CD4-positive, alpha-beta memory T cell (primary cell): ENCODE measurements around the gene OPA3. TPM values are rescaled to one million over a fixed set of nuclear protein-coding genes. Genes with fewer than 3 reads are reported as not detected.

ENCODE experiments used
- CTCF ChIA-PET: fragments of 350-600 bp; sonication (Branson Sonifier 250); formaldehyde crosslinking; loops from one replicate; lab custom pipeline; 2021; ENCODE audit warnings: inconsistent platforms; ENCODE audit not compliant: partially characterized antibody; lab: Charles Lee
- POLR2A ChIA-PET: fragments of 350-600 bp; sonication (Branson Sonifier 250); formaldehyde crosslinking; loops from one replicate; lab custom pipeline; 2021; ENCODE audit not compliant: partially characterized antibody; lab: Charles Lee
- DNase-seq, 5 donors: peaks; one replicate each; pipeline versions ENCODE4 v3.0.0 to v3.0.0-alpha.2; 2020 to 2022; ENCODE audit warnings: mixed read lengths in 1 of 5
- H3K27ac ChIP-seq: one replicate; pipeline ENCODE4 v1.7.0; 2013; ENCODE audit warnings: low read depth, low read length
- H3K27me3 ChIP-seq: 2 replicates; pipeline ENCODE4 v1.7.0; 2013; ENCODE audit warnings: mild to moderate bottlenecking, low read length, moderate library complexity; ENCODE audit not compliant: insufficient read depth
- H3K36me3 ChIP-seq: 2 replicates; pipeline ENCODE4 v1.7.0; 2013; ENCODE audit warnings: mild to moderate bottlenecking, low read length, moderate library complexity; ENCODE audit not compliant: insufficient read depth
- H3K4me1 ChIP-seq: 2 replicates; pipeline ENCODE4 v1.7.0; 2013; ENCODE audit warnings: mild to moderate bottlenecking, low read length, moderate library complexity; ENCODE audit not compliant: insufficient read depth
- H3K4me3 ChIP-seq, 2 donors: one replicate each; pipeline ENCODE4 v1.7.0; 2013; ENCODE audit warnings: low read length in 2 of 2, mild to moderate bottlenecking in 1 of 2
- H3K9me3 ChIP-seq, 2 donors: one replicate each; pipeline ENCODE4 v1.7.0; 2013; ENCODE audit warnings: low read length in 2 of 2, control low read depth in 1 of 2; ENCODE audit not compliant: control insufficient read depth in 1 of 2
- H3K27ac Mint-ChIP-seq, 7 donors: one replicate each; pipeline ENCODE4 v1.8.0; 2020 to 2021; ENCODE audit warnings: mixed read lengths in 7 of 7, mild to moderate bottlenecking in 6 of 7, inconsistent platforms in 3 of 7, moderate library complexity in 3 of 7
- H3K27me3 Mint-ChIP-seq, 2 donors: one replicate each; pipeline ENCODE4 v1.8.0; 2020 to 2021; ENCODE audit warnings: mixed read lengths in 2 of 2
- H3K36me3 Mint-ChIP-seq, 2 donors: one replicate each; pipeline ENCODE4 v1.8.0; 2020 to 2021; ENCODE audit warnings: mixed read lengths in 2 of 2, inconsistent platforms in 1 of 2, mild to moderate bottlenecking in 1 of 2
- H3K4me1 Mint-ChIP-seq, 4 donors: one replicate each; pipeline ENCODE4 v1.8.0; 2020 to 2021; ENCODE audit warnings: mixed read lengths in 4 of 4, mild to moderate bottlenecking in 1 of 4
- H3K4me3 Mint-ChIP-seq, 8 donors: one replicate each; pipeline ENCODE4 v1.8.0; 2020 to 2021; ENCODE audit warnings: mixed read lengths in 8 of 8, mild to moderate bottlenecking in 7 of 8, moderate library complexity in 6 of 8, inconsistent platforms in 3 of 8
- H3K9me3 Mint-ChIP-seq, 8 donors: one replicate each; pipeline ENCODE4 v1.8.0; 2020 to 2021; ENCODE audit warnings: mixed read lengths in 8 of 8, mild to moderate bottlenecking in 5 of 8, inconsistent platforms in 3 of 8, moderate library complexity in 1 of 8
- intact Hi-C: fragments of 100-400 bp; cut with micrococcal nuclease; formaldehyde crosslinking; loops from one replicate; pipeline ENCODE4 v1.15.1; 2023
- polyA plus RNA-seq, 2 donors: library from polyadenylated mRNA; unstranded; fragments of 300-500 nt; fragmentation: Illumina TruSeq; gene quantifications; one replicate each; pipeline ENCODE4 v1.2.3, GENCODE V29; 2021
- total RNA-seq, 2 experiments: library from RNA; stranded (reverse); gene quantifications; one replicate each; pipeline ENCODE4 v1.2.3, GENCODE V29; 2021

OPA3 gene
- total and polyA plus RNA-seq, 4 experiments from 2014 or later = 4.4 to 12.9 (median 10.3) TPM

GRCh38 chr19:45497791-45498190, 86.8 kb downstream of the OPA3 start:
- intact Hi-C loops = loop anchor here (1.0 to 2.0 kb wide), 3 partner anchors 9 to 145 kb away; partner anchors contain the start of gene OPA3
- H3K9me3 Mint-ChIP-seq = peaks cover 0 to 2% (median 0%) of the 10 kb centered on the region in 8 donors
- no peak overlapping the region for H3K4me3 ChIP-seq
- peaks cover 7% of the 10 kb centered on the region for H3K27me3 ChIP-seq
- H3K4me1 ChIP-seq = peaks cover 44% of the 10 kb centered on the region
- peak overlapping the region in 5 of 7 donors; percentile 68 to 91 (median 89) for H3K27ac Mint-ChIP-seq
- DNase-seq = no peak
- no peaks in the 10 kb centered on the region for H3K36me3 ChIP-seq
- peaks cover 4 to 6% of the 10 kb centered on the region in 2 donors for H3K36me3 Mint-ChIP-seq
- peaks cover 26 to 67% (median 41%) of the 10 kb centered on the region in 4 donors for H3K4me1 Mint-ChIP-seq
- H3K9me3 ChIP-seq = no peaks in the 10 kb centered on the region
- ChIA-PET POLR2A (interaction anchor here (0.9 to 2.9 kb wide), 6 partner anchors 8 to 145 kb away, joined by 3 to 14 read pairs (median 8); partner anchors contain the start of genes FOSB and VASP), CTCF (interaction anchor here (0.7 to 6.5 kb wide), 4 partner anchors 12 to 69 kb away, joined by 3 to 52 read pairs (median 8); no protein-coding TSS in a partner anchor)
- H3K4me3 Mint-ChIP-seq = peak overlapping the region; percentile 52 to 92 (median 82)
- no peak overlapping the region for H3K27ac ChIP-seq
- peaks cover 3 to 5% of the 10 kb centered on the region in 2 donors for H3K27me3 Mint-ChIP-seq

- intact Hi-C loops = loop anchor here (2.0 kb wide), 1 partner anchor 146 kb away; no protein-coding TSS in a partner anchor
- Histone ChIP-seq H3K9me3 (no peaks in the 10 kb centered on the region), H3K27me3 (peaks cover 10% of the 10 kb centered on the region), H3K4me1 (peaks cover 44% of the 10 kb centered on the region), H3K27ac (no peak overlapping the region), H3K36me3 (no peaks in the 10 kb centered on the region), H3K4me3 (peak overlapping the region; percentile 23 to 54)
- H3K36me3 Mint-ChIP-seq = peaks cover 4 to 6% of the 10 kb centered on the region in 2 donors
- peaks cover 23 to 58% (median 41%) of the 10 kb centered on the region in 4 donors for H3K4me1 Mint-ChIP-seq
- peak overlapping the region; percentile 57 to 79 (median 69) for H3K4me3 Mint-ChIP-seq
- peak overlapping the region in 1 of 7 donors; percentile 91 for H3K27ac Mint-ChIP-seq
- H3K27me3 Mint-ChIP-seq = peaks cover 5 to 7% of the 10 kb centered on the region in 2 donors
- peak; percentile 26 to 55 (median 44) for DNase-seq
- H3K9me3 Mint-ChIP-seq = peaks cover 0 to 2% (median 0%) of the 10 kb centered on the region in 8 donors
- ChIA-PET CTCF (interaction anchor here (0.6 to 6.5 kb wide), 10 partner anchors 9 to 146 kb away, joined by 3 to 52 read pairs (median 6); no protein-coding TSS in a partner anchor), POLR2A (interaction anchor here (0.7 to 2.9 kb wide), 12 partner anchors 9 to 146 kb away, joined by 3 to 14 read pairs (median 4); partner anchors contain the start of genes FOSB and VASP)
These were observed 88.2 kb downstream of the OPA3 start for GRCh38 chr19:45496349-45496953.

DNA sequence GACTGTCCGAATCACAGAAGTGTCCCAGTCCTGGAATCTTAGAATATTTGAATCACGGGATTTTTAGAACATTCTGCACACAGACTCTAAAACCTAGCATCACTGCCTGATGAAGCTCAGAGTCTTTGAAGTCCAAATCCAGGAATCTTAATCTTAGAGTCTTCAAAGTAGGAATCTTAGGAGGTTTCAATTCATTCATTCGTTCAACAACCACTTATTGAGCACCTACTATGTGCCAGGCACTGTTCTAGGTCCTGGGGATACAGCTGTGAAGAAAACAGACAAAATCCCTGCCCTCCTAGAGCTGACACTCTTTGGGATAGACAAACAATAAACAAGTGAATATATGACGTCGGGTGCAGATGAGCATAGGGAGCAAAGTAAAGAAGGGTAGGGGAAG, 89.4 kb downstream of the OPA3 start:
- H3K27me3 Mint-ChIP-seq = peaks cover 5 to 7% of the 10 kb centered on the region in 2 donors
- intact Hi-C loops = no loop called here
- H3K36me3 ChIP-seq = no peaks in the 10 kb centered on the region
- ChIA-PET CTCF (interaction anchor here (0.8 to 6.5 kb wide), 9 partner anchors 9 to 147 kb away, joined by 3 to 52 read pairs (median 8); no protein-coding TSS in a partner anchor), POLR2A (interaction anchor here (1.7 to 2.9 kb wide), 2 partner anchors 15 to 148 kb away, joined by 5 to 11 read pairs; no protein-coding TSS in a partner anchor)
- no peak overlapping the region for H3K4me3 ChIP-seq
- H3K4me3 Mint-ChIP-seq = peak overlapping the region in 7 of 8 donors; percentile 22 to 79 (median 63)
- peaks cover 44% of the 10 kb centered on the region for H3K4me1 ChIP-seq
- H3K4me1 Mint-ChIP-seq = peaks cover 23 to 50% (median 36%) of the 10 kb centered on the region in 4 donors
- H3K27me3 ChIP-seq = peaks cover 10% of the 10 kb centered on the region
- no peak overlapping the region for H3K27ac ChIP-seq
- H3K36me3 Mint-ChIP-seq = peaks cover 0 to 2% of the 10 kb centered on the region in 2 donors
- DNase-seq = no peak
- peaks cover 0 to 2% (median 0%) of the 10 kb centered on the region in 8 donors for H3K9me3 Mint-ChIP-seq
- H3K27ac Mint-ChIP-seq = peak overlapping the region in 2 of 7 donors; percentile 17 to 54
- H3K9me3 ChIP-seq = no peaks in the 10 kb centered on the region

- Mint-ChIP-seq H3K27ac (peak overlapping the region in 1 of 7 donors; percentile 41), H3K27me3 (peaks cover 5 to 7% of the 10 kb centered on the region in 2 donors), H3K9me3 (peaks cover 0 to 2% (median 0%) of the 10 kb centered on the region in 8 donors), H3K36me3 (peaks cover 0 to under 1% of the 10 kb centered on the region in 2 donors), H3K4me1 (peaks cover 20 to 46% (median 33%) of the 10 kb centered on the region in 4 donors), H3K4me3 (peak overlapping the region in 1 of 8 donors; percentile 46)
- intact Hi-C loops = no loop called here
- Histone ChIP-seq H3K4me1 (peaks cover 40% of the 10 kb centered on the region), H3K27ac (no peak overlapping the region), H3K36me3 (no peaks in the 10 kb centered on the region), H3K4me3 (no peak overlapping the region), H3K9me3 (no peaks in the 10 kb centered on the region), H3K27me3 (peaks cover 10% of the 10 kb centered on the region)
- no peak for DNase-seq
- POLR2A ChIA-PET = interaction anchor here (0.9 kb wide), 1 partner anchor 147 kb away, joined by 3 read pairs; no protein-coding TSS in a partner anchor
- CTCF ChIA-PET = interaction anchor here (0.6 to 6.5 kb wide), 10 partner anchors 9 to 196 kb away, joined by 3 to 52 read pairs (median 8); no protein-coding TSS in a partner anchor
These were observed 90.2 kb downstream of the OPA3 start for GRCh38 chr19:45494261-45494916.

DNA sequence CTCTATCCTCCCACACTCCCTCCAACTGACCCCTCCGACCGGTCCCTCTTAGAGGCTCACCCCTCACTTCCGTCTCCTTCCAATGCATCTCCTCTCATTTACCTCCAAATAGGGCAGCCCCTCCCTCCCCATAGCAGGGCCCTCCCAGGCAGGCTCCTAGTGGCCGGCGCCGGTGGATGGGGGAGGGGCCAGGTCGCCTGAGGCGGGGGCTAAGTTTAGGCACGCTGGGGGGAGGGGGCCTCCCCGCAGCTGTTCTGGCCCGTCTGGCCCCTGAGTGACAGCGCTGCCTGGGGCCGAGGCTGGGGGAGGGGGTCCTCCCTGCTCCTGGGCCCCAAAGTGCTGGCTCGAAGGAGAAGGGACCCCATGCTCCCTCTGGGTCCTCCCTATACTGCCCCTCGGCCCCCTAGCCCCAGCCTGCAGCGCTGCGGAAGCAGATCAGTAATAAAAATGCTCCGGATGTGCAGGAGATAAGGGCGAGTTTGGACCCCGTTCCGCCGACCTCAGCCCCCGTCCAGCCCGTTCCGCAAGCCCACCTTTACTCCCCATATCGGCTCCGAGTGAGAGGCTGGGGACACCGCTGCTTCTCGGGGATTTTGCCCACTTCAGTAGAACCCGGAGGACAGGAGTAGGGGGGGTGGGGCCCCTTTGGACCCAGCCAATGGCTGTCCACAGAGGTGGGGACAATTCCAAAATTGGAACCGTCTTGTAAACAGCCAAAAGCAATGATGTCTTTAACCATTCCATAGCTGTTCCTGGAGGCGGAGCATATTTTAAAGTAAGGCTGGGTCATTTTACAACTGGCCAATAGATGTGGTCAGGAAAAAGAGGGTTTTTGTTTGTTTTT, 91.8 kb downstream of the OPA3 start:
- Histone ChIP-seq H3K27ac (no peak overlapping the region), H3K4me1 (peaks cover 24% of the 10 kb centered on the region), H3K27me3 (peaks cover 10% of the 10 kb centered on the region), H3K9me3 (no peaks in the 10 kb centered on the region), H3K36me3 (no peaks in the 10 kb centered on the region), H3K4me3 (no peak overlapping the region)
- peak overlapping the region in 2 of 8 donors; percentile 57 to 73 for H3K4me3 Mint-ChIP-seq
- peaks cover 0 to 2% (median 0%) of the 10 kb centered on the region in 8 donors for H3K9me3 Mint-ChIP-seq
- no peak for DNase-seq
- ChIA-PET POLR2A (no interaction called here), CTCF (no interaction called here)
- intact Hi-C loops = loop anchor here (1.0 kb wide), 1 partner anchor 65 kb away; no protein-coding TSS in a partner anchor
- H3K27me3 Mint-ChIP-seq = peaks cover 8 to 9% of the 10 kb centered on the region in 2 donors
- no peaks in the 10 kb centered on the region for H3K36me3 Mint-ChIP-seq
- H3K4me1 Mint-ChIP-seq = peaks cover 13 to 35% (median 23%) of the 10 kb centered on the region in 4 donors
- peak overlapping the region in 1 of 7 donors; percentile 41 for H3K27ac Mint-ChIP-seq

GRCh38 chr19:45492137-45492626, 92.4 kb downstream of the OPA3 start:
- peaks cover 19% of the 10 kb centered on the region for H3K4me1 ChIP-seq
- no peak overlapping the region for H3K27ac Mint-ChIP-seq
- H3K27me3 Mint-ChIP-seq = peaks cover 8 to 9% of the 10 kb centered on the region in 2 donors
- H3K36me3 ChIP-seq = no peaks in the 10 kb centered on the region
- no peak overlapping the region for H3K4me3 ChIP-seq
- DNase-seq = no peak
- H3K4me1 Mint-ChIP-seq = peaks cover 11 to 29% (median 19%) of the 10 kb centered on the region in 4 donors
- H3K4me3 Mint-ChIP-seq = peak overlapping the region in 1 of 8 donors; percentile 14
- POLR2A ChIA-PET = no interaction called here
- H3K36me3 Mint-ChIP-seq = no peaks in the 10 kb centered on the region
- intact Hi-C loops = no loop called here
- H3K9me3 Mint-ChIP-seq = peaks cover 0 to 2% (median 0%) of the 10 kb centered on the region in 8 donors
- no peak overlapping the region for H3K27ac ChIP-seq
- CTCF ChIA-PET = interaction anchor here (1.7 kb wide), 1 partner anchor 64 kb away, joined by 3 read pairs; no protein-coding TSS in a partner anchor
- H3K27me3 ChIP-seq = peaks cover 10% of the 10 kb centered on the region
- H3K9me3 ChIP-seq = no peaks in the 10 kb centered on the region
